ENCODE results near the gene SCYGR7.

SCYGR7 gene

GRCh38 chr2:227759411-227760118 lies 31.4 kb downstream of the SCYGR7 start:
- no peak for DNase-seq (ENCODE audit: low spot score)

GRCh38 chr2:227761740-227762476 lies 33.8 kb downstream of the SCYGR7 start:
- no peak for DNase-seq (ENCODE audit: low spot score)

- no peak for DNase-seq (ENCODE audit: low spot score)
Measured at GRCh38 chr2:227765788-227766372, 37.7 kb downstream of the SCYGR7 start.

GRCh38 chr2:227766373-227766883 lies 38.3 kb downstream of the SCYGR7 start:
- peak; percentile 84 for DNase-seq (ENCODE audit: low spot score)

GRCh38 chr2:227767830-227768229 lies 39.7 kb downstream of the SCYGR7 start:
- DNase-seq (ENCODE audit: low spot score), result no peak

GRCh38 chr2:227772197-227772661 lies 44.1 kb downstream of the SCYGR7 start:
- DNase-seq (ENCODE audit: low spot score), result no peak

GRCh38 chr2:227772932-227773331 lies 44.8 kb downstream of the SCYGR7 start:
- DNase-seq (ENCODE audit: low spot score), result no peak

- DNase-seq (ENCODE audit: low spot score), result no peak
Measured at GRCh38 chr2:227774011-227774624, 46.0 kb downstream of the SCYGR7 start.

- DNase-seq (ENCODE audit: low spot score), result no peak
Measured at GRCh38 chr2:227774895-227775842, 47.0 kb downstream of the SCYGR7 start.

Measured in AG08395 (cell line).